ENCODE data around the gene DPYD. TPM values are rescaled to one million over a fixed set of nuclear protein-coding genes. Genes with fewer than 3 reads are reported as not detected.

DPYD gene
- total RNA-seq, 1 experiment from 2014 or later = 8.1 TPM

GRCh38 chr1:97837161-97837560, 83.7 kb downstream of the DPYD start:
- no peak overlapping the region for H3K4me3 ChIP-seq
- no peak overlapping the region for H3K27ac ChIP-seq
- no peaks in the 10 kb centered on the region for H3K9me3 ChIP-seq (replicated peaks)
- no peak for DNase-seq
- no peaks in the 10 kb centered on the region for H3K36me3 ChIP-seq
- peaks cover 7% of the 10 kb centered on the region for H3K4me1 ChIP-seq
- H3K27me3 ChIP-seq = no peaks in the 10 kb centered on the region

GRCh38 chr1:97834899-97835298, 85.9 kb downstream of the DPYD start:
- Histone ChIP-seq H3K4me3 (no peak overlapping the region), H3K36me3 (no peaks in the 10 kb centered on the region), H3K27me3 (no peaks in the 10 kb centered on the region), H3K9me3 (replicated peaks) (no peaks in the 10 kb centered on the region), H3K27ac (no peak overlapping the region), H3K4me1 (peaks cover 16% of the 10 kb centered on the region)
- no peak for DNase-seq

- H3K4me1 ChIP-seq = peaks cover 16% of the 10 kb centered on the region
- DNase-seq = no peak
- no peak overlapping the region for H3K27ac ChIP-seq
- no peaks in the 10 kb centered on the region for H3K36me3 ChIP-seq
- no peaks in the 10 kb centered on the region for H3K9me3 ChIP-seq (replicated peaks)
- no peak overlapping the region for H3K4me3 ChIP-seq
- H3K27me3 ChIP-seq = no peaks in the 10 kb centered on the region
Observed at GRCh38 chr1:97833881-97834280, 87.0 kb downstream of the DPYD start.

- H3K36me3 ChIP-seq = no peaks in the 10 kb centered on the region
- peak; percentile 66 to 82 for DNase-seq
- H3K4me1 ChIP-seq = peaks cover 16% of the 10 kb centered on the region
- no peaks in the 10 kb centered on the region for H3K9me3 ChIP-seq (replicated peaks)
- no peaks in the 10 kb centered on the region for H3K27me3 ChIP-seq
- H3K4me3 ChIP-seq = no peak overlapping the region
- H3K27ac ChIP-seq = no peak overlapping the region; the same call in 1 of the 2 replicates
Observed at GRCh38 chr1:97832481-97832880, 88.4 kb downstream of the DPYD start.

- Histone ChIP-seq H3K4me1 (peaks cover 16% of the 10 kb centered on the region), H3K4me3 (no peak overlapping the region), H3K27me3 (no peaks in the 10 kb centered on the region), H3K27ac (no peak overlapping the region), H3K9me3 (replicated peaks) (no peaks in the 10 kb centered on the region), H3K36me3 (no peaks in the 10 kb centered on the region)
- peak in 1 of 2 experiments; percentile 36 for DNase-seq
Observed at GRCh38 chr1:97827887-97828286, 92.9 kb downstream of the DPYD start.

- Histone ChIP-seq H3K27me3 (no peaks in the 10 kb centered on the region), H3K36me3 (no peaks in the 10 kb centered on the region), H3K27ac (no peak overlapping the region), H3K4me1 (peaks cover 6% of the 10 kb centered on the region), H3K4me3 (no peak overlapping the region), H3K9me3 (replicated peaks) (no peaks in the 10 kb centered on the region)
- DNase-seq = no peak
Observed at GRCh38 chr1:97826820-97827219, 94.0 kb downstream of the DPYD start.

GRCh38 chr1:97824624-97825023, 96.2 kb downstream of the DPYD start:
- Histone ChIP-seq H3K27ac (no peak overlapping the region), H3K27me3 (no peaks in the 10 kb centered on the region), H3K9me3 (replicated peaks) (no peaks in the 10 kb centered on the region), H3K36me3 (no peaks in the 10 kb centered on the region), H3K4me1 (no peaks in the 10 kb centered on the region), H3K4me3 (no peak overlapping the region)
- DNase-seq = no peak

GRCh38 chr1:97824200-97824599, 96.6 kb downstream of the DPYD start:
- Histone ChIP-seq H3K27me3 (no peaks in the 10 kb centered on the region), H3K27ac (no peak overlapping the region), H3K36me3 (no peaks in the 10 kb centered on the region), H3K9me3 (replicated peaks) (no peaks in the 10 kb centered on the region), H3K4me3 (no peak overlapping the region), H3K4me1 (no peaks in the 10 kb centered on the region)
- DNase-seq = no peak

GRCh38 chr1:97820470-97821188, 100.2 kb downstream of the DPYD start:
- no peak overlapping the region for H3K27ac ChIP-seq
- DNase-seq = peak in 1 of 2 experiments; percentile 59
- H3K9me3 ChIP-seq (replicated peaks) = no peaks in the 10 kb centered on the region
- H3K4me3 ChIP-seq = no peak overlapping the region
- H3K4me1 ChIP-seq = no peaks in the 10 kb centered on the region
- no peaks in the 10 kb centered on the region for H3K27me3 ChIP-seq
- no peaks in the 10 kb centered on the region for H3K36me3 ChIP-seq

GRCh38 chr1:97816927-97817326, 103.9 kb downstream of the DPYD start:
- Histone ChIP-seq H3K27me3 (no peaks in the 10 kb centered on the region), H3K36me3 (no peaks in the 10 kb centered on the region), H3K4me3 (no peak overlapping the region), H3K4me1 (no peaks in the 10 kb centered on the region), H3K27ac (no peak overlapping the region), H3K9me3 (replicated peaks) (no peaks in the 10 kb centered on the region)
- DNase-seq = no peak

GRCh38 chr1:97814804-97815203, 106.0 kb downstream of the DPYD start:
- Histone ChIP-seq H3K27me3 (no peaks in the 10 kb centered on the region), H3K27ac (no peak overlapping the region), H3K4me1 (no peaks in the 10 kb centered on the region), H3K9me3 (replicated peaks) (no peaks in the 10 kb centered on the region), H3K36me3 (no peaks in the 10 kb centered on the region), H3K4me3 (no peak overlapping the region)
- DNase-seq = no peak

- Histone ChIP-seq H3K27me3 (no peaks in the 10 kb centered on the region), H3K4me1 (no peaks in the 10 kb centered on the region), H3K4me3 (no peak overlapping the region), H3K27ac (no peak overlapping the region), H3K9me3 (replicated peaks) (no peaks in the 10 kb centered on the region), H3K36me3 (no peaks in the 10 kb centered on the region)
- no peak for DNase-seq
Observed at GRCh38 chr1:97814121-97814520, 106.7 kb downstream of the DPYD start.

- no peak for DNase-seq
- H3K4me3 ChIP-seq = no peak overlapping the region
- H3K36me3 ChIP-seq = no peaks in the 10 kb centered on the region
- no peak overlapping the region for H3K27ac ChIP-seq
- no peaks in the 10 kb centered on the region for H3K9me3 ChIP-seq (replicated peaks)
- no peaks in the 10 kb centered on the region for H3K4me1 ChIP-seq
- no peaks in the 10 kb centered on the region for H3K27me3 ChIP-seq
Observed at GRCh38 chr1:97812076-97812475, 108.8 kb downstream of the DPYD start.

GRCh38 chr1:97806996-97807520, 113.8 kb downstream of the DPYD start:
- Histone ChIP-seq H3K36me3 (no peaks in the 10 kb centered on the region), H3K27ac (no peak overlapping the region), H3K9me3 (replicated peaks) (no peaks in the 10 kb centered on the region), H3K4me1 (no peaks in the 10 kb centered on the region), H3K4me3 (no peak overlapping the region), H3K27me3 (no peaks in the 10 kb centered on the region)
- DNase-seq = no peak

GRCh38 chr1:97806326-97806725, 114.5 kb downstream of the DPYD start:
- DNase-seq = no peak
- Histone ChIP-seq H3K4me1 (no peaks in the 10 kb centered on the region), H3K27ac (no peak overlapping the region), H3K9me3 (replicated peaks) (no peaks in the 10 kb centered on the region), H3K4me3 (no peak overlapping the region), H3K27me3 (no peaks in the 10 kb centered on the region), H3K36me3 (no peaks in the 10 kb centered on the region)

GRCh38 chr1:97805093-97805492, 115.7 kb downstream of the DPYD start:
- Histone ChIP-seq H3K9me3 (replicated peaks) (no peaks in the 10 kb centered on the region), H3K4me3 (no peak overlapping the region), H3K4me1 (no peaks in the 10 kb centered on the region), H3K27me3 (no peaks in the 10 kb centered on the region), H3K36me3 (no peaks in the 10 kb centered on the region), H3K27ac (no peak overlapping the region)
- DNase-seq = no peak

Data from SJCRH30 (cell line).